ENCODE measurements around the gene BPIFA2.

DNA sequence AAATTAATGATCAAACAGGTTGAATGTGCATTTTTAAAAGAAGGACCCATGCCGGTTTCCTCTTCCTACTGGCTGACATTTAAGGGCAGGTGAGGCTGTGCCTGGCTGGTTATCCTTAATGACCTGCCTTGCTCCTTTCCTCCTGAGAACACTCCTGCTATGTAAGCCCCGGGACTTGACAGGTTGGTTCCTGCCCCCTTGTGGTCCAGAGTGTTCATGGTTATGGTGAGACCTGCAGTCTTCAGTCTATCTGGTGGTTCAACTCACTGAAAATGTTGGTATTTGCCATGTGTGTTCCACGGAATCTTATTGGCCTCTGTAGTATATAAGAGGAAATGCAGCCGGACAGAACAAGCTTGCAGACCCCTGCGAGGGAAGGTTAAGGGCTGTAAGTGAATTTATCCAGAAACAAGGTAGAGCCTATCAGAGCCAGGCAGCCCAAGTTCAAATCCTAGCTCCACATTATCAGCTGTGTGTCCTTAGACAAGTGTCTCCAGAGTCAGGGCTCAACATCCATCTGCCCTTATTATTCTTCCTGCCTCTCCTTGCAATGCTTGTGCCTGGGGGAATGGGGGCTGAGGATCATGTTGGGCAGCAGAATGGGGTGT is 44.0 kb downstream of the BPIFA2 start:
- no peak for TF ChIP-seq POLR2A (IDR thresholded peaks at IDR 0.05; ENCODE audit: low read length)
- TF ChIP-seq GATA1 (IDR thresholded peaks at IDR 0.05; ENCODE audit: low read depth, low read length) = no peak

Data from erythroblast (primary cell).